Suppressor macrophage treated with lipopolysaccharide for 4 hours (primary cell): ENCODE results near the gene ORC4.
A peak's percentile ranks its signal among the peaks of the same experiment; 100 is the strongest.
"Not testable (repeated sequence)": the region's sequence is repeated elsewhere in the genome, so short reads cannot be mapped to it uniquely, and the experiment has no call there.

Source experiments
- DNase-seq: peaks from one replicate; pipeline ENCODE4 v3.0.0-alpha.2; 2020

ORC4 gene

DNA sequence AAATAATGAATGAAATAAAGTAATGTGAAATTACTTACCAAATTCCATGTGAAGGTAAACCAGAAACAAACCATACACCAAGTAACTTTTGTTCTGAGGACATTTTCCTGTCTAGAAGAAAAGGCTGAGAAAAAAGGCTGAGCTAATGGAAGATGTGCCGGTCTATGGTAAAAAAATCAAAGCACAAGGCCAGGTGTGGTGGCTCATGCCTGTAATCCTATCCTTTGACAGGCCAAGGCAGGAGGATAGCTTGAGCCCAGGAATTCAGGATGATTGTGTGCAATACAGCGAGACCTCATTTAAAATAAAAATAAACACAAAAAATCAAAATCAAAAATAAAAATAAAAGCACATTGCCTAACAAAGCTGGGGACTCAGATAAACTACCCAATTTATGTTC is 6.7 kb downstream of the ORC4 start:
- no peak for DNase-seq

DNA sequence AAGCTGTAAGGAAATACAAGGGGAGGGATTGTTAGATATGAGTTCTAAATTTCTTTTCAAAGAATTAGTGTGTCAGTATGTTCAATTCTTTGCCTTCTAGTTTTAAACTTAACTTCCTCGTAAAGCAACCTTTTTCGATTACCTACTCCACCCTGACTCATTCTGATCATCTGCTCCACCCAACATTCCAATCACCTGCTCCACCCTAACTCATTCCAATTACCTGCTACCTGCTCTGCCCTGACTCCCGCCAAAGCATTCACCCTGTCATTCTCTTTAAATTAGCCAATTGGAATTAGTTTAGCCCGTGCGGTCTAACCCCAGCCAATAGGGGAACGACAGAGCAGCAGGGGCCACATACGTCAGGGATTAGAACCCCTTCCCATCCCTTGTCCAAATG is 12.1 kb downstream of the ORC4 start:
- not testable (repeated sequence) for DNase-seq

DNA sequence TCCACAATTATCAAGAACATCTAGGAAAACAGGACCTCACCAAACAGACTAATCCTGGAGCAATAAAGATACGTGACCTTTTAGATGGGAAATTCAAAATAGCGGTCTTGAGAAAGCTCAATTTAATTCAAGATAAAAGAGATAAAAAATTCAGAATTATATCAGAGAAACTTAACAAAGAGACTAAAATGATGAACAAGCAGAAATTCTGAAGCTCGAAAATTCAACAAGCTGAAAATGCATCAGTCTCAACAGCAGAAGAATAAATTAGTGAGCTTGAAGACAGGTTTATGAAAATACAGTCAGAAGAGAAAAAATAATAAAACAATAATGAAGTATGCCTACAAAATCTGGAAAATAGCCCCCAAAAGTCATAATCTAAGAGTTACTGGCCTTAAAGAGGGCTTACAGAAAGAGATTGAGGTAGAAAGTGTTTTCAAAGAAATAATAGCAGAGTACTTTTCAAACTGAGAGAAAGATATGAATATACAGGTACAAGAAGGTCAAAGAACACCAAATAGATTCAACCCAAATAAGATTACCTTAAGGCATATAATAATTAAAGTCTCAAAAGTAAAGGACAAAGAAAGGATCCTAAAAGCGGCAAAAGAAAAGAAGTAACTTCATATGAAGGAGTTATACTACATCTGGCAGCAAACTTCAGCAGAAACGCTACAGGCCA is 13.2 kb downstream of the ORC4 start:
- DNase-seq, result no peak

DNA sequence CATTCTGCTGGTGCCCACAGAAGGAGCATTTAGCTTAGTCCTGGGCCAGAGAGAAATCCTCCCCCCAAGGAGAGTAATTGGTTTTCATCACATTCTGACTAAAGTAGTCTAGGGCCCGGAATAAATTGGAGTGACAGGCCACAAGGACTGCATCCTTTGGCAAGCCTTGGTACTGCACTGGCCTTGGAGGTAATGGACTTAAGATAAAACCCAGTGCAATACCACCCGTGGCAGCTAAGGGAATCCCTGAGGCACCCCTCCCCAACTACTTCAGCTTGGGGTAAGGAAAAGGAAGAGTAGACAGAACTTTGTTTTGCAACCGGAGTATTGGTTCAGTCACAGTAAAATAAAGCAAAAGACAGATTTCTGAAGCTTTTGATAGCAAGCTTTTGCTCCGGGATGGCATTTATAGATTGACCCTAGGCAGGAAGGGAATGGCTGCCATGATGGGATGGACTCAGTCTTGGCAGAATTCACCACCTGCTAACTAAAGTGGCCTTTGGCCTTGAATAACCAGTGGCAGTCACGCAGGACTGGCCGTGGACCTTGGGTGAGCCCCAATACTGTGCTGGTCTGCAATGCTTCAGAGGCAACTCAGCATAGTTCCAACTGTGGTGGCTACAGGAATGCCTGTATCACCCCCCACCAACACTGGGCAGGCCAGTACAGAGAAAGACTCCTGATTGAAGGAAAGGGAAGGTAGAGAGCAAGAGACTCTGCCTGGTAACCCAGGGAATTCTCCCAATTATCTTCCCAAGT is 14.1 kb downstream of the ORC4 start:
- no peak for DNase-seq

DNA sequence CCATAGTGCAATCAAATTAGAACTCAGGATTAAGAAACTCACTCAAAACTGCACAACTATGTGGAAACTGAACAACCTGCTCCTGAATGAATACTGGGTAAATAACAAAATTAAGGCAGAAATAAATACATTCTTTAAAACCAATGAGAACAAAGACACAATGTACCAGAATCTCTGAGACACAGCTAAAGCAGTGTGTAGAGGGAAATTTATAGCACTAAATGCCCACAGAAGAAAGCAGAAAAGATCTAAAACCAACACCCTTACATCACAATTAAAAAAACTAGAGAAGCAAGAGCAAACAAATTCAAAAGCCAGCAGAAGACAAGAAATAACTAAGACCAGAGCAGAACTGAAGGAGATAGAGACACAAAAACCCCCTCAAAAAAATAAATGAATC is 18.1 kb downstream of the ORC4 start:
- DNase-seq, result not testable (repeated sequence)

DNA sequence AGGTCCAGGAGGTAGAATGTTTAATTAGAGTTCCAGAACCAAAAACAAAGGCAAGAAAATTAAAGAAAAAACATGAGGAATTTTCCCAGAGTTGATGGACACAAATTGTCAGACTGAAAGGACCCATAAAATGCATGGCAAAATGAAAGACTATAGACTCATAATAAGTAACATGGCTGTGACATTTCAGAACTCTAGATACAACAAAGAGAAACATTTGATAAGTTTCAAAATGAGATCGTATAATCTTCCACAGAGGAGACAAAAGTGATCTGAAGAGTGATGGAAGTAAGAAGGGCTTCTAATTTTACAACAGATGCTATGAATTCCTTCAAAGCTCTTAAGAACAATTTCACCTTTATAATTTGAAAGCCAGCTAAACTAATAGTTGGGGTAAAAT is 20.4 kb downstream of the ORC4 start:
- DNase-seq, result no peak

DNA sequence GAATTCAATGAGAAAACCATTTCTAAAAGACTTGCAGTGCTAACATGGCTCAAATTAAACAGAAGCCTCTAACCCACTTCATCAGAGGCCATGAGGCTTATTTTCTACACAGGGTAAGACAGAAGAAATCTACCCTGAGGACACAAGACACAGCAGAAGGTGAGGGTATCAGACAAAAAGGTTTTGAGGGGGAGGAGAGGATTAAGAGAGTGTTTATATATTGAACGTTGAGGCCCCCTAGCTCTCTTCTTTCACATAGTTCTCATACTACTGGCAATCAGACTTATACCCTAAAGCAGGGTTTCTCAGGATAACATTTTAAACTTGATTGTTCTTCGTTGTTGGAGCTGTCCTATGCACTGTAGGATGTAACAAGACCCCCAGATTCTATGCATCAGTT is 21.4 kb downstream of the ORC4 start:
- DNase-seq, result no peak

DNA sequence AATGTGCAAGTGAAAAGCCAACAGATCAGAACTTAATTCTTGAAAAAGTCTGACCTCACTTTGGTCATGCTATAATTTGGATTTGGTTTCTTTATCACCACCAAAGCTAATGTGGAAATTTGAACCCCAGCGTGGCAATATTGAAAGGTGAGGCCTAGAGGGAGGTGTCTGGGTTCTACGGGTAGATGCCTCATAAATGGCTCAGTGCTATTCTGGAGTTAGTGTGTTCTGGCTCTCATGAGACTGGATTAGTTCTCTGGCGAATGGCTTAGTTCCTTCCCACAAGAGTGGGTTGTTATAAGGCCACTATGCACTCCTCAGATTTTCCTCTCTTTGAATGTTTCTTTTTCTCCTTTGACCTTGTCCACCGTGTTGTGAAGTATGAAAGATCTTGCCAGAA is 22.3 kb downstream of the ORC4 start:
- DNase-seq, result no peak

DNA sequence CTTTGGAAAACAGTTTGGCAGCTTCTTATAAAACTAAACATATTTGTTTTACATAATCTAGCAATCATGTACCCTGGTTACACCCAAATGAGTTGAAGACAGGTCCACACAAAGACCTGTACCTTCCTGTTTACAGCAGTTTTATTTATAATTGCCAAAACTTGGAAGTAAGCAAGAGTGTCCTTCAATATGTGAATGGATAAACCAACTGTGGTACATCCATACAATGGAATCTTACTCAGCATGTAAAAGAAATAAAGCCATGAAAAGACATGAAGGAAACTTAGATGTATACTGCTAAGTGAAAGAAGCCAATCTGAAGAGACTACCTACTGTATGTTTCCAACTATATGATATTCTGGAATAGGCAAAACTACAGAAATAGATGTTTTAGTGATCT is 23.7 kb downstream of the ORC4 start:
- DNase-seq, result no peak

DNA sequence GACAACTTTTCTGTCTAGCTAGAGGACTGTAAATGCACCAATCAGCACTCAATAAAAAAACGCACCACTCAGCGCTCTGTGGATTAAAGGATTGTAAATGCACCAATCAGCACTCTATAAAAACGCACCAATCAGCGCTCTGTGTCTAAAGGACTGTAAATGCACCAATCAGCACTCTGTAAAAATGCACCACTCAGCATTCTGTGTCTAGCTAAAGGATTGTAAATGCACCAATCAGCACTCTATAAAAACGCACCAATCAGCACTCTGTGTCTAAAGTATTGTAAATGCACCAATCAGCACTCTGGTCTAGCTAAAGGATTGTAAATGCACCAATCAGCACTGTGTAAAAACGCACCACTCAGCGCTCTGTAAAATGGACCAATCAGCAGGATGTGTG is 25.6 kb downstream of the ORC4 start:
- DNase-seq, result not testable (repeated sequence)

DNA sequence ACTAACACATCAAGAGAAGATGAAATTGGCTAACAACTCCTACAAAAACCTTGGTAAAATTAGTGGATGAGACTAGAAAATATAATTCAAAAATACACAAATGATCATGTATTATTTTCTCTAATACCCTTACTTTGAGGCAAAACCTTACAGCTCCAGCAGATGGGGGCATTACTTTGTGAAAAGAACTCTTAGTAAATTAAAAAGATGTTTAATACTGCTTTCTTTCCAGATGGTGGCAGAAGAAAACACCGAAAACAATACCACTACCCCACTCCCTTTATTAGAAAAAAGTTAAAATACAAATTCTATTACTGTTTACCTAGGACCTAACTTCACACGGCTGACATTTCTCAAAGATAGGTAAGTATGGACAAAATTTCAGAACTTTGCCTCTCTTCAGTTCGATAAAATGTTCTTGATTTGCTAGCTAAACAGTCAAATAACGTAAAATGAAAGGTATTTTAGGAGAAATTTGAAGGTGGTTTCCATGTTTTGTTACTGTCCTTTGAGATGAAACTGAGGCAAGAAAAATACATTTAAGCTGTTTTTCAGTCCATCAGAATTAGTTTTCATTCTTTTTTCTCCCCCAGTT is 30.6 kb downstream of the ORC4 start:
- peak; percentile 50 for DNase-seq

DNA sequence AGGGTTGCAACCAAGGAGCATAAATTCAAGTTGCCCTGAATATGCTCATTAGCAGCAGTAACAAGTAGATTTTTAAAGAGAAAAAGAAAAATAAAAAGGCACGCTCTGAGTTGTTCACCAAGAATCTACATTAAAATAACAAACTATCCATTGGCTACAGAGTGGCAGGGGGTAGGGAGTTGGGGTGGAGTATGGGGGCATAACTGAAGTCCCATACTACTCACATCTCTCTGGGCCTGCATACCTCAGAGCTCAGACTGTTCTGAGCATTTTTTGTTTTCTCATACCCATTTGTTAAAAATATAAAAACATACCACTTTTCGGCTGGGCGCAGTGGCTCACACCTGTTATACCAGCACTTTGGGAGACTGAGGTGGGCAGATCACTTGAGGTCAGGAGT is 31.4 kb downstream of the ORC4 start:
- no peak for DNase-seq

DNA sequence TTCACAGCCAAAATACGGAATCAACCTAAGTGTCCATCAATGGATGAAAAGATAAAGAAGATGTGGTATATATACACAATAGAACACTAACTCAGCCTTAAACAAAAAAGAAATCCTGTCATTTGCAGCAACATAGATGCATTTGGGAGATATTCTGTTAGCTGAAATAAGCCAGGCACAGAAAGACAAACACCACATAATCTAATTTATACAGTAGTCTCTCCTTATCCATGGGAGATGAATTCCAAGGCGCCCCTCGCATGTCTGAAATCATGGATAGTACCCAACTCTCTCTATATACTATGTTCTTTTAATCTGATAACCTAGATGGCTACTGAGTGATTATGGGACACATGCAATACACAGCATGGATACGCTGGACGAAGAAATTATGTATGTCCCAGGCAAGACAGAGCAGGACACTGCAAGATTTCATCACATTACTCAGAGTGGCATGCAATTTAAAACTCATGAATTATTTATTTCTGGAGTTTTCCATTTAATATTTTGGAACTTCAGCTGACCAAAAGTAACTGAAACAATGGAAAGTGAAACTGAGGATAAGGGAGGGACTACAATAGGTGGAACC is 39.5 kb downstream of the ORC4 start:
- DNase-seq, result peak; percentile 11

DNA sequence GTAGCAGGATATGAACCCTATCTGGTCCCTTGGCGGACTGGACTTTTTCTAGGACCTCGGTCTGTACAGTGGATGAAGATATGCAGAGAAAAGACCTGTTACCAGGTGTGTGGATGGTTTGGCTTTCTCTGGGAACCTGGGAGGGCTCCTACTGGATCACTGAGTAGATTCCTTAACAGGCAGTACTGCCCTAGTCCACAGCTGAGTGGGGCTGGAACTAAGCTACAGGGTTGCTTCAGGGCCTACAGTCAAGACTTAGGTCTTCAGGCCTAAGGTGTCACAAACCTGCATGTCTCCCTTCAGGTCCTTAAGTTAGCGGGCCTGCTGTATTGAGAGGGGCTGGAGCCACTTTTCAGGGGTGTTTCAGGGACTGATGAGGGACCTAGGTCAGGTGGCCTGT is 42.9 kb downstream of the ORC4 start:
- no peak for DNase-seq

DNA sequence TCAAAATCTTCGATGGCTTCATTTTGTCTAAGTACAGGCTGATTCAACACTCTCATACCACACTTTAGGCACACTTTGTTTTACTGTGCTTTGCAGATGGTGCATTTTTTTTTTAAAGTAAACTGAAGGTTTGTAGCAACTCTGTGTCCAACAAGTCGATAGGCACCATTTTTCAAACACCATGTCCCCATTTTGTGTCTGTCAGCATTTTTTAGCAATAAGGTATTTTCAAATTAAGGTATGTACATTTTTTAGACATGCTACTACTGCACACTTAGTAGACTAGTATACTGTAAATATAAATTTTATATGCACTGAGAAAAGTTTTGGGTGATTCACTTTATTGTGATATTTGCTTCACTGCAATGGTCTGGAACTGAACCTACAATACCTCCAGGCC is 44.4 kb downstream of the ORC4 start:
- no peak for DNase-seq

DNA sequence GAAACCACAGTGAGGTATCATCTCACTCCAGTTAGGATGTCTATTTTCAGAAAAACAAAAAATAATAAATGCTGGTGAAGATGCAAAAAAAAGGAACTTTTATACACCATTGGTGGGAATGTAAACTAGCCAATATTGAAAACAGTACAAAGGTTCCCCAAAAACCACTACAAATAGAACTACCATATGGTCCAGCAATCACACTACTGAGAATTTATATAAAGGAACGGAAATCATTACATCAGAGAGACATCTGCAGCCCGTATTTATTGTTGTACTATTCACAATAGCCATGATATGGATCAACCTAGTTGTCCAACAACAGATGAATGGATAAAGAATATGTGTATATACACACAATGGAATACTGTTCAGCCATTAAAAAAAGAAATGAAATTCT is 52.0 kb downstream of the ORC4 start:
- no peak for DNase-seq

DNA sequence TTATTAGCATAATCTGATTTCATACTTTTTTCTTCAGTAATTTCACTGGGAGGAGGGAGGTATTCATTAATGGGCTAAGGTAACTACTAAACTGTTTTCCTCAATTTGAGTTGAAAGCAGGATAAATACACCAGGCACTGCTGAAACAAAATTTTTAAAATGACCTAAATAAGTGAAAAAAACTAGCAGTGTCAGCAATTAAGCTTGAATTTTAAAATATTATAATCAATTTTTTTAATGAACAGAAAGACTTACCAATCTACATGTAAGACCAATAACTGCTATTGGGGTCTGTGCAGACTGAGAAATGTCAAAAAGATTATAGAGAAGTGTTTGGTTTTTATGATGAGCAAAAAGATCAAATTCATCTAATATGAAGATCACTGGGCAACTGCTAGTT is 68.4 kb downstream of the ORC4 start:
- DNase-seq, result no peak

DNA sequence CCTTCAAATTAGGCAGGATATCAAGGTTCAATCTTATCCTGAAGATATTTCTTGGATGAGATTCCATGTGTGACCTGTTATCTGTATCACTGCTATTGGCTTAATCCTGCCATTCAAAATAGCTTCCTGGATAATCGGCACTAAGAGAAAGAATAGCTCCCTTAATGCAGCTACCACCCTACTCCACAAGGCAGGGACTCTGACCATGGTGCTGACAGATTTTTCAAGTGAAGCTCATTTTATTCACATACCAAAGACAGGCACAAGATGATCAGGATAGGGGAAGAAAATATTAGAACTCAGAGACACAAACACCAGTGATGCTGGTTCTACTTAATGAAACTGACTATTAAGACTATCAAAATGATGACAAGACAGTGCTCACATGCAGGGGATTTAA is 74.9 kb downstream of the ORC4 start:
- no peak for DNase-seq

DNA sequence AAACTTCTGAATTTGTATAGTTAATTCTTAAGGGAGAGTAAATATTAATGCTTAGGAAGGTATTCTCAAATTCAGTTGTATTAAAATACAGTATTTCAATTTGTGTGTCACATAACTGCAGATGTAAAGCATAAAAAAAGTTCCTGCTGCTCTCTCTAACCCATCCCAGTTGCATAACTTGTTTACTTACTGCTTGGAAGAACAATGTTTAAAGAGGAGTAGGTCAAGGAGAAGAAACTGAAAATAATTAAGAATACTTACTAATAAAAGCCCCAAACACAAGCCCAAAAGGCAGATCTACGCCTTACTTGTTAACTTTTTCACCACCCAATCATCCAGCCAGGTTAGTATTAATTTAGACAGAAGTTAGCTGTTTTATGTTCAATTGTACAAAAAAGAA is 81.2 kb downstream of the ORC4 start:
- DNase-seq, result no peak

DNA sequence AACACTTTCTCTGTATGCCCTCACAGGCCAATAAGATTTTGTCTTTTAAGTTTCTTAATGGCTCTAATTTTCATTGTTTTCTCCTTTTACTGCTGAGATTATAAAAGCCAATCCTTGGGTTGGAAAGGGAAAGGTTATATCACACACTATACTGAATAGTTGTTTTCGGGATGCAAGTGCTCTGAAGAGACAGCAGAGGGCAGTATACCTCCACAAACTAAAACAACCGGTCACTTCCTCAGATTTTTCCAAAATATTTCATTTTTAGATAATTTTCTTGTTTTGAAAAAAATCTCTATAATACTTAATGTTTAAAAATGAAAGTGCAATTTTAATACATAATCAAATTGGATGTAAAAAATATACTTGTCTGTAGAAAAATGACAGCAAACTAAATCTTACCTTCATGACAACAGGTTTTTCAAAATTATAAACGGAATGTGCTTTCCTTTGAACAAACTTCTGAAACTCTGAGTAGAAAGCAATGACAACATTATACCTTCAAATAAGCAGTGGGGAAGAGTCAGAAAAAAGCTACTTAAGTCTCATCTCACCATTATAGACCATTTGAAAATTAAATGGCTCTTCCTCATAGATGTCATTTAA is 82.7 kb downstream of the ORC4 start:
- DNase-seq, result peak; percentile 54

DNA sequence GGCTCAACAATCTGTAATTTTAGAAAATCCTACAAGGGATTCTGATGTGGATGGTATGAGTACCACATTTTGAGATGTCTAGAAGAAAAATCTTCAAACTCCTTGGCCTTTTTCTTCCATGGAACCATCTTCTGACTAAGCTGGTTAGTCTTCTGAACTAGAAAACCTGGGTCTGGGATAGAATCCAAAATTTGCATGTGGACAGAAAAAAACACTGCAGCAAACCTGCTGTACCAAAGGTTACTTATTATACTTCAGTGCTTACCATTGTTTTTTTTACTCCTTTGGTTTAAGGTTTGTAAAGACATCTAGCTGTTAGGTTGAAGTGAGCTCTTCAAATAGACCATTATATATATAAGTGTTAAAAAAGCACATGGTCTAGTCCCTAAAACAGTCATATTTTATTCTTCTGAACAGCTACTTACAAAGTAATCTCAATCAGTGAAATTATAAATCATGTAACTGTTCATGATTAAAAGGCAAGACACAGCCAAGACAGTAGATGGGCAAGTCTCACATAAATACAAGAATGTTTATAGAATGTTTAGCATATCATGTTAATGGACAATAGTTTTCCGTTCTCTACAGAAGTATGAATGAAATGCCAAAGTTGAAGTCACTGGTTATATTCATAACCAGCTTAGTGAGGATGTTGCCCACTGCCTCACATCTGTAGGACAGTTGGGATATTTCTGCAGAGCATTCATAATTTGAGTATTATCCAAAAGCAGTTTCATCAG is 85.5 kb downstream of the ORC4 start:
- no peak for DNase-seq

DNA sequence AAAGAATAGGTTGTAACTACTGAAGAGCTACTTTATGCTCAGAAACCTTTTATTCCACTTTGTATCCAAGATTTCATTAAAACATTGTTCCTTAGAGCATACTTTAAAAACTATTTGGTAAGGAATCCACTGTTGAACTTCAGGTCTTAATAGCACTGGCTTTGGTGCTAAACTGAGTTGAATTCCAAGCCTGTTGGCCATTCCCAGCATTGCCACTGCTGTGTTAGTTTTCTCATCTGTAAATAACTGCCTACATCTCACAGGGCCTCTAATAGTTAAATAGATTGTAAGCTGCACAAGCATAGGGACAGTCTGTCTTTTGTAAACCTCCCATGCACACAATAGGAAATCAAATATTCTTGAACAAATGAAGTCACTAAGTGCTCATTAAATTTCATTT is 86.6 kb downstream of the ORC4 start:
- DNase-seq, result no peak

DNA sequence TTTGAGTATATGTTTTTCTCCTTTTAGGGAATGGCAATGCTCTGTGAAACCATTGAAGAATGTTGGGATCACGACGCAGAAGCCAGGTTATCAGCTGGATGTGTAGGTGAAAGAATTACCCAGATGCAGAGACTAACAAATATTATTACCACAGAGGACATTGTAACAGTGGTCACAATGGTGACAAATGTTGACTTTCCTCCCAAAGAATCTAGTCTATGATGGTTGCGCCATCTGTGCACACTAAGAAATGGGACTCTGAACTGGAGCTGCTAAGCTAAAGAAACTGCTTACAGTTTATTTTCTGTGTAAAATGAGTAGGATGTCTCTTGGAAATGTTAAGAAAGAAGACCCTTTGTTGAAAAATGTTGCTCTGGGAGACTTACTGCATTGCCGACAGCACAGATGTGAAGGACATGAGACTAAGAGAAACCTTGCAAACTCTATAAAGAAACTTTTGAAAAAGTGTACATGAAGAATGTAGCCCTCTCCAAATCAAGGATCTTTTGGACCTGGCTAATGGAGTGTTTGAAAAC is 93.4 kb downstream of the ORC4 start:
- DNase-seq, result no peak
